DOHH2 (cell line): Measurements from ENCODE around the gene PKP3.

Experiments
- H3F3A ChIP-seq: fragments of 200-600 bp; sonication (generic), shearing (Covaris generic); 2 replicates; pipeline ENCODE4 v1.6.0; 2016; ENCODE audit warnings: antibody characterized with exemption, mild to moderate bottlenecking; ENCODE audit not compliant: control insufficient read depth, insufficient read depth
- H3K27ac ChIP-seq: fragments of 200-600 bp; sonication (generic); 2 replicates; pipeline ENCODE4 v1.5.1; 2014; ENCODE audit warnings: low read depth, mild to moderate bottlenecking, low read length, moderate library complexity
- H3K27me3 ChIP-seq: fragments of 200-600 bp; sonication (generic); 2 replicates; pipeline ENCODE4 v1.6.1; 2014; ENCODE audit warnings: mild to moderate bottlenecking, low read length, mixed read lengths; ENCODE audit not compliant: control insufficient read depth
- H3K36me3 ChIP-seq: fragments of 200-600 bp; sonication (generic); 2 replicates; pipeline ENCODE4 v1.6.1; 2014; ENCODE audit warnings: mild to moderate bottlenecking, low read length, moderate library complexity, mixed read lengths; ENCODE audit not compliant: control insufficient read depth
- H3K4me1 ChIP-seq: fragments of 200-600 bp; sonication (generic); 2 replicates; pipeline ENCODE4 v1.6.1; 2014; ENCODE audit warnings: mild to moderate bottlenecking, low read length, mixed read lengths; ENCODE audit not compliant: control insufficient read depth
- H3K4me2 ChIP-seq: fragments of 200-600 bp; sonication (generic); 2 replicates; pipeline ENCODE4 v1.6.0; 2014; ENCODE audit warnings: mild to moderate bottlenecking, low read length, moderate library complexity
- H3K4me3 ChIP-seq: fragments of 200-600 bp; sonication (generic); 2 replicates; pipeline ENCODE4 v1.5.1; 2014; ENCODE audit warnings: mild to moderate bottlenecking, low read length, mixed read lengths
- H3K79me2 ChIP-seq: fragments of 200-600 bp; sonication (generic); 2 replicates; pipeline ENCODE4 v1.6.1; 2014; ENCODE audit warnings: mild to moderate bottlenecking, low read length, mixed read lengths; ENCODE audit not compliant: control insufficient read depth
- H3K9me2 ChIP-seq: fragments of 200-600 bp; sonication (generic); replicated peaks from 2 replicates; pipeline ENCODE4 v1.6.1; 2014; ENCODE audit warnings: mild to moderate bottlenecking, low read length, mixed read lengths; ENCODE audit not compliant: control insufficient read depth
- H3K9me3 ChIP-seq: fragments of 200-600 bp; sonication (generic); 2 replicates; pipeline ENCODE4 v1.6.1; 2014; ENCODE audit warnings: antibody characterized with exemption, low read length, mixed read lengths; ENCODE audit not compliant: control insufficient read depth, insufficient read depth
- H4K20me1 ChIP-seq: fragments of 200-600 bp; sonication (generic); 2 replicates; pipeline ENCODE4 v1.6.0; 2014; ENCODE audit warnings: low read depth, mild to moderate bottlenecking, antibody characterized with exemption, low read length, moderate library complexity; ENCODE audit not compliant: control insufficient read depth, insufficient read depth
- CTCF ChIP-seq: fragments of 200-600 bp; sonication (generic); IDR thresholded peaks from one replicate; pipeline ENCODE4 v1.5.1; 2014; ENCODE audit warnings: antibody characterized with exemption, mild to moderate bottlenecking, low read depth, low read length; ENCODE audit not compliant: poor library complexity, severe bottlenecking
- EZH2phosphoT487 ChIP-seq: fragments of 200-600 bp; sonication (generic); IDR thresholded peaks from 2 replicates; pipeline ENCODE4 v1.6.1; 2017; ENCODE audit warnings: borderline replicate concordance, mild to moderate bottlenecking, antibody characterized with exemption, low read length, moderate library complexity, mixed read lengths

PKP3 gene

GRCh38 chr11:429931-430456, 36.0 kb downstream of the PKP3 start:
- H3K4me2 ChIP-seq, result no peak overlapping the region
- H3F3A ChIP-seq, result no peaks in the 10 kb centered on the region
- no peaks in the 10 kb centered on the region for H3K36me3 ChIP-seq
- no peak overlapping the region for H3K4me3 ChIP-seq
- no peaks in the 10 kb centered on the region for H3K9me3 ChIP-seq
- no peak overlapping the region for H3K27ac ChIP-seq
- TF ChIP-seq EZH2phosphoT487 (no peak), CTCF (no peak)
- H3K27me3 ChIP-seq, result no peaks in the 10 kb centered on the region
- no peaks in the 10 kb centered on the region for H3K4me1 ChIP-seq
- no peaks in the 10 kb centered on the region for H4K20me1 ChIP-seq
- no peaks in the 10 kb centered on the region for H3K79me2 ChIP-seq
- H3K9me2 ChIP-seq, result no peaks in the 10 kb centered on the region

DNA sequence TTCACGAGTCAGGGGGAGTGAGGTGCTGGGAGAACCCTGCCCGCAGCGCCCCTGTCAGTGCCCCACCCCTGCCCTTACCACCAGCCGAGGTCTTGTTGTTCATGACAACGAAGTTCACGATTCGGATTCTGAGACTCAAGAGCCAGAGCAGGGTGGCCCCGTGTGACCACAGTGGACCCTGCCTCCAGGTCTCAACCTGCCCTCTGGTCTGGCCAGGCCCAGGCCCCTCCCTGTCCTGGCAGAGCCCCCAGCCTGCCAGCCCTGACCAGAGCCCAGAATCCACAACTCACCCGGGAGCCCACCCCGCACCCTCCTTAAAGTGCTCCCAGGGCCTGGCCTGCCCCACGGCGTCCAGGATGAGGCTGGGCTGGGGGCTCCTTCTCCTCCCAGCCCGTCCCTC, 37.9 kb downstream of the PKP3 start:
- Histone ChIP-seq H3K36me3 (no peaks in the 10 kb centered on the region), H3K9me2 (no peaks in the 10 kb centered on the region), H3K4me1 (no peaks in the 10 kb centered on the region), H3K9me3 (no peaks in the 10 kb centered on the region), H3F3A (no peaks in the 10 kb centered on the region), H3K4me3 (no peak overlapping the region), H3K4me2 (no peak overlapping the region), H3K27me3 (no peaks in the 10 kb centered on the region), H3K27ac (no peak overlapping the region), H4K20me1 (no peaks in the 10 kb centered on the region), H3K79me2 (no peaks in the 10 kb centered on the region)
- TF ChIP-seq CTCF (no peak), EZH2phosphoT487 (no peak)

GRCh38 chr11:432501-433100, 38.6 kb downstream of the PKP3 start:
- H3K4me1 ChIP-seq, result no peaks in the 10 kb centered on the region
- H3K27ac ChIP-seq, result no peak overlapping the region
- H3K9me3 ChIP-seq, result no peaks in the 10 kb centered on the region
- H3K9me2 ChIP-seq, result no peaks in the 10 kb centered on the region
- H3K79me2 ChIP-seq, result no peaks in the 10 kb centered on the region
- H4K20me1 ChIP-seq, result no peaks in the 10 kb centered on the region
- no peaks in the 10 kb centered on the region for H3F3A ChIP-seq
- H3K36me3 ChIP-seq, result no peaks in the 10 kb centered on the region
- H3K4me3 ChIP-seq, result no peak overlapping the region
- TF ChIP-seq CTCF, result no peak
- no peak for TF ChIP-seq EZH2phosphoT487
- no peak overlapping the region for H3K4me2 ChIP-seq
- no peaks in the 10 kb centered on the region for H3K27me3 ChIP-seq
